ENCODE data around the gene ARSK. TPM values are rescaled to one million over a fixed set of nuclear protein-coding genes. Genes with fewer than 3 reads are reported as not detected.
A peak's percentile ranks its signal among the peaks of the same experiment; 100 is the strongest.
"Not testable (repeated sequence)": the region's sequence is repeated elsewhere in the genome, so short reads cannot be mapped to it uniquely, and the experiment has no call there.

ARSK gene
- total RNA-seq, 1 experiment from 2014 or later = 3.6 TPM

GRCh38 chr5:95628933-95629332 is 74.0 kb downstream of the ARSK start:
- TF ChIP-seq, protein P1, sequence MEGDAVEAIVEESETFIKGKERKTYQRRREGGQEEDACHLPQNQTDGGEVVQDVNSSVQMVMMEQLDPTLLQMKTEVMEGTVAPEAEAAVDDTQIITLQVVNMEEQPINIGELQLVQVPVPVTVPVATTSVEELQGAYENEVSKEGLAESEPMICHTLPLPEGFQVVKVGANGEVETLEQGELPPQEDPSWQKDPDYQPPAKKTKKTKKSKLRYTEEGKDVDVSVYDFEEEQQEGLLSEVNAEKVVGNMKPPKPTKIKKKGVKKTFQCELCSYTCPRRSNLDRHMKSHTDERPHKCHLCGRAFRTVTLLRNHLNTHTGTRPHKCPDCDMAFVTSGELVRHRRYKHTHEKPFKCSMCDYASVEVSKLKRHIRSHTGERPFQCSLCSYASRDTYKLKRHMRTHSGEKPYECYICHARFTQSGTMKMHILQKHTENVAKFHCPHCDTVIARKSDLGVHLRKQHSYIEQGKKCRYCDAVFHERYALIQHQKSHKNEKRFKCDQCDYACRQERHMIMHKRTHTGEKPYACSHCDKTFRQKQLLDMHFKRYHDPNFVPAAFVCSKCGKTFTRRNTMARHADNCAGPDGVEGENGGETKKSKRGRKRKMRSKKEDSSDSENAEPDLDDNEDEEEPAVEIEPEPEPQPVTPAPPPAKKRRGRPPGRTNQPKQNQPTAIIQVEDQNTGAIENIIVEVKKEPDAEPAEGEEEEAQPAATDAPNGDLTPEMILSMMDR (IDR thresholded peaks at IDR 0.05; ENCODE audit: unreplicated experiment) = no peak
- Mint-ChIP-seq H3K4me3 (ENCODE audit: unreplicated experiment) (no peak overlapping the region), H3K27ac (ENCODE audit: low read depth, unreplicated experiment) (no peak overlapping the region), H3K27me3 (ENCODE audit: insufficient read depth, unreplicated experiment) (no peaks in the 10 kb centered on the region), H3K36me3 (ENCODE audit: insufficient read depth, unreplicated experiment) (peaks cover 6% of the 10 kb centered on the region), H3K9me3 (ENCODE audit: unreplicated experiment) (no peaks in the 10 kb centered on the region), H3K4me1 (ENCODE audit: insufficient read depth, unreplicated experiment) (no peaks in the 10 kb centered on the region)
- POLR2A ChIA-PET = no interaction called here
- intact Hi-C loops (cut with micrococcal nuclease) = no loop called here
- DNase-seq (ENCODE audit: unreplicated experiment) = no peak
- no TSS peak for BruUV-seq (replicated peaks)
- CTCF ChIA-PET = interaction anchor here (0.6 kb wide), 2 partner anchors 190 to 321 kb away, joined by 3 to 5 read pairs; no protein-coding TSS in a partner anchor

DNA sequence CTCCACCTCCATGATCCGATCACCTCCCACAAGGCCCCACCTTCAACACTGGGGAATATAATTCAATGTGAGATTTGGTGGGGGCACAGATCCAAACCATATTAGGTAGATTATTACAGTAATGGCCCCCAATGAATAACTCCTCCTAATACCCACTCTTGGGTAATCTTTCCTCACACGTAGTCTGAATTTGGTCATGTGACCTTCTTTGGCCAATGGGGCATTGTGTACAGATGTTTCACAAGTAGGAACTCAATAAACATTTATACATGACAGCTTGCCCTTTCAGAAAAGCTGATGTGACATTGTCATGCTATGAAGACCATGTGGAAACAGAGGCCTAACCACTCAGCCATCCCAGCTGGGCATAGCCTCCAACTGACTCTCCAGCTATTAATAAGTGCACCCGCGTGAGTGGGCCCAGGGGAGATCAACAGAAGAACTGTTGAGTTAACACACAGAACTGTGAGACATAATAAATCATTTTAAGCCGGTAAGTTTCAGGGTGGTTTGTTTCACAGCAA is 75.6 kb downstream of the ARSK start:
- TF ChIP-seq, protein P1 (IDR thresholded peaks at IDR 0.05; ENCODE audit: unreplicated experiment) = no peak
- BruUV-seq (replicated peaks) = no TSS peak
- no peak for DNase-seq (ENCODE audit: unreplicated experiment)
- ChIA-PET CTCF (interaction anchor here (0.6 to 2.0 kb wide), 5 partner anchors 8 to 1073 kb away, joined by 3 to 4 read pairs (median 3); no protein-coding TSS in a partner anchor), POLR2A (interaction anchor here (0.6 to 2.0 kb wide), 8 partner anchors 9 to 260 kb away, joined by 3 to 6 read pairs (median 4); partner anchors contain the start of genes ARSK, GLRX, RFESD and SKIC3)
- H3K27me3 Mint-ChIP-seq (ENCODE audit: insufficient read depth, unreplicated experiment) = no peaks in the 10 kb centered on the region
- H3K27ac Mint-ChIP-seq (ENCODE audit: low read depth, unreplicated experiment) = peak overlapping the region; percentile 33
- H3K9me3 Mint-ChIP-seq (ENCODE audit: unreplicated experiment) = no peaks in the 10 kb centered on the region
- intact Hi-C loops (cut with micrococcal nuclease) = no loop called here
- no peaks in the 10 kb centered on the region for H3K4me1 Mint-ChIP-seq (ENCODE audit: insufficient read depth, unreplicated experiment)
- no peak overlapping the region for H3K4me3 Mint-ChIP-seq (ENCODE audit: unreplicated experiment)
- H3K36me3 Mint-ChIP-seq (ENCODE audit: insufficient read depth, unreplicated experiment) = peaks cover 6% of the 10 kb centered on the region

GRCh38 chr5:95631255-95631958 is 76.5 kb downstream of the ARSK start:
- H3K9me3 Mint-ChIP-seq (ENCODE audit: unreplicated experiment) = no peaks in the 10 kb centered on the region
- no TSS peak for BruUV-seq (replicated peaks)
- peak; percentile 68 for DNase-seq (ENCODE audit: unreplicated experiment)
- no peaks in the 10 kb centered on the region for H3K4me1 Mint-ChIP-seq (ENCODE audit: insufficient read depth, unreplicated experiment)
- H3K27me3 Mint-ChIP-seq (ENCODE audit: insufficient read depth, unreplicated experiment) = no peaks in the 10 kb centered on the region
- intact Hi-C loops (cut with micrococcal nuclease) = no loop called here
- ChIA-PET POLR2A (interaction anchor here (0.6 to 2.0 kb wide), 13 partner anchors 9 to 259 kb away, joined by 3 to 6 read pairs (median 4); partner anchors contain the start of genes ARSK, GLRX, RFESD and SKIC3), CTCF (interaction anchor here (0.9 to 2.0 kb wide), 9 partner anchors 9 to 217 kb away, joined by 3 to 7 read pairs (median 4); partner anchors contain the start of genes ARSK, RFESD and SKIC3)
- H3K36me3 Mint-ChIP-seq (ENCODE audit: insufficient read depth, unreplicated experiment) = peaks cover 6% of the 10 kb centered on the region
- TF ChIP-seq, protein P1 (IDR thresholded peaks at IDR 0.05; ENCODE audit: unreplicated experiment) = no peak
- no peak overlapping the region for H3K27ac Mint-ChIP-seq (ENCODE audit: low read depth, unreplicated experiment)
- H3K4me3 Mint-ChIP-seq (ENCODE audit: unreplicated experiment) = no peak overlapping the region

- H3K27ac Mint-ChIP-seq (ENCODE audit: low read depth, unreplicated experiment) = no peak overlapping the region
Observed at GRCh38 chr5:95631991-95632675, 77.2 kb downstream of the ARSK start.

DNA sequence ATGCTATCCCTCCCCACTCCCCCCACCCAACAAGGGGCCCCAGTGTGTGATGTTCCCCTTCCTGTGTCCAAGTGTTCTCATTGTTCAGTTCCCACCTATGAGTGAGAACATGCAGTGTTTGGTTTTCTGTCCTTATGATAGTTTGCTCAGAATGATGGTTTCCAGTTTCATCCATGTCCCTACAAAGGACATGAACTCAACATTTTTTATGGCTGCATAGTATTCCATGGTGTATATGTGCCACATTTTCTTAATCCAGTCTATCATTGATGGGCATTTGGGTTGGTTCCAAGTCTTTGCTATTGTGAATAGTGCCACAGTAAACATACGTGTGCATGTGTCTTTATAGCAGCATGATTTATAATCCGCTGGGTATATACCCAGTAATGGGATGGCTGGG is 78.0 kb downstream of the ARSK start:
- intact Hi-C loops (cut with micrococcal nuclease); H3K9me3 Mint-ChIP-seq (ENCODE audit: unreplicated experiment); BruUV-seq (replicated peaks); H3K27me3 Mint-ChIP-seq (ENCODE audit: insufficient read depth, unreplicated experiment); H3K4me1 Mint-ChIP-seq (ENCODE audit: insufficient read depth, unreplicated experiment); H3K4me3 Mint-ChIP-seq (ENCODE audit: unreplicated experiment); CTCF ChIA-PET; DNase-seq (ENCODE audit: unreplicated experiment); H3K36me3 Mint-ChIP-seq (ENCODE audit: insufficient read depth, unreplicated experiment); H3K27ac Mint-ChIP-seq (ENCODE audit: low read depth, unreplicated experiment); POLR2A ChIA-PET: not testable (repeated sequence)

More at GRCh38 chr5:95631991-95632675, 77.2 kb downstream of the ARSK start:
- intact Hi-C loops (cut with micrococcal nuclease) = no loop called here
- Mint-ChIP-seq H3K36me3 (ENCODE audit: insufficient read depth, unreplicated experiment) (peaks cover 6% of the 10 kb centered on the region), H3K4me3 (ENCODE audit: unreplicated experiment) (no peak overlapping the region), H3K27me3 (ENCODE audit: insufficient read depth, unreplicated experiment) (no peaks in the 10 kb centered on the region), H3K4me1 (ENCODE audit: insufficient read depth, unreplicated experiment) (no peaks in the 10 kb centered on the region), H3K9me3 (ENCODE audit: unreplicated experiment) (no peaks in the 10 kb centered on the region)
- no TSS peak for BruUV-seq (replicated peaks)
- peak; percentile 22 for DNase-seq (ENCODE audit: unreplicated experiment)
- POLR2A ChIA-PET = interaction anchor here (0.8 to 2.0 kb wide), 8 partner anchors 10 to 190 kb away, joined by 3 to 6 read pairs (median 4); partner anchors contain the start of genes ARSK, GLRX and SKIC3
- CTCF ChIA-PET = interaction anchor here (0.6 to 2.0 kb wide), 7 partner anchors 10 to 216 kb away, joined by 3 to 7 read pairs (median 4); partner anchors contain the start of genes ARSK, RFESD and SKIC3
- TF ChIP-seq, protein P1 (IDR thresholded peaks at IDR 0.05; ENCODE audit: unreplicated experiment) = no peak

Measured in MCF 10A (cell line).